ENCODE results near the gene MPPED1. TPM values are rescaled to one million over a fixed set of nuclear protein-coding genes. Genes with fewer than 3 reads are reported as not detected.

The MPPED1 gene
- total RNA-seq, 3 donors from 2014 or later: 0.17 TPM; not detected in 2

DNA sequence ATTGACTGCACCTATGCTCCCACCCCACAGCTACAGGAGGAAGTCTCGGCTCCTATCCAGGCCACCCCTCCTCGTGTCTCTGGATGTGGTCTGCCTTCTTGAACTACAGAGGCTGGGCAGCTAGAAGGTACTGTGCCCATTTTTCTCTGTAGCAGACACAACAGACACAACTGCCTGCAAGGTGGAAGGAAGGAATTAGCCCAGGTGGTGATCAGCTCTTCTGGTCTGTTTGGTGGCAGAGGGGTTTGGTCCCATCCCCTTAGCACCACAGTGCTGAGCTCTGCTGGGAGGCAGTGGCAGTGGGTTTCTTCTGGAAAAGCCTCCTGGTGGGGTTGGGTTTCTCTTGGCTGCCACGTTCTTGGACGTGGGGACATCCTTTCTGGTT is 132.5 kb downstream of the MPPED1 start:
- no peak overlapping the region for H3K4me3 ChIP-seq
- H3K36me3 ChIP-seq (ENCODE audit: low read depth): no peaks in the 10 kb centered on the region
- H3K9me3 ChIP-seq: no peaks in the 10 kb centered on the region
- intact Hi-C loops (cut with DNase I, micrococcal nuclease): no loop called here
- no peak for TF ChIP-seq CTCF (IDR thresholded peaks at IDR 0.05)
- ATAC-seq (no peak), DNase-seq (no peak)
- H3K4me1 ChIP-seq (ENCODE audit: low read depth): no peaks in the 10 kb centered on the region

GRCh38 chr22:43546186-43546585 is 134.4 kb downstream of the MPPED1 start:
- Histone ChIP-seq H3K4me1 (ENCODE audit: low read depth) (no peaks in the 10 kb centered on the region), H3K36me3 (ENCODE audit: low read depth) (no peaks in the 10 kb centered on the region), H3K9me3 (no peaks in the 10 kb centered on the region), H3K4me3 (no peak overlapping the region)
- TF ChIP-seq CTCF (IDR thresholded peaks at IDR 0.05): no peak
- intact Hi-C loops (cut with DNase I, micrococcal nuclease): no loop called here
- DNase-seq (no peak), ATAC-seq (no peak)

GRCh38 chr22:43550024-43550620 is 138.3 kb downstream of the MPPED1 start:
- Histone ChIP-seq H3K4me1 (ENCODE audit: low read depth) (no peaks in the 10 kb centered on the region), H3K4me3 (no peak overlapping the region), H3K9me3 (no peaks in the 10 kb centered on the region), H3K36me3 (ENCODE audit: low read depth) (no peaks in the 10 kb centered on the region)
- no peak for TF ChIP-seq CTCF (IDR thresholded peaks at IDR 0.05)
- DNase-seq: peak in 1 of 3 donors; percentile 17
- no peak for ATAC-seq
- intact Hi-C loops (cut with DNase I, micrococcal nuclease): no loop called here

- no peak for TF ChIP-seq CTCF (IDR thresholded peaks at IDR 0.05)
- DNase-seq (no peak), ATAC-seq (no peak)
- Histone ChIP-seq H3K4me3 (no peak overlapping the region), H3K36me3 (ENCODE audit: low read depth) (no peaks in the 10 kb centered on the region), H3K4me1 (ENCODE audit: low read depth) (no peaks in the 10 kb centered on the region), H3K9me3 (no peaks in the 10 kb centered on the region)
- intact Hi-C loops (cut with DNase I, micrococcal nuclease): no loop called here
Observed at GRCh38 chr22:43550672-43551071, 138.9 kb downstream of the MPPED1 start.

- no peak overlapping the region for H3K4me3 ChIP-seq
- no peaks in the 10 kb centered on the region for H3K4me1 ChIP-seq (ENCODE audit: low read depth)
- peak in 1 of 3 donors; percentile 29 for DNase-seq
- intact Hi-C loops (cut with DNase I, micrococcal nuclease): no loop called here
- H3K9me3 ChIP-seq: no peaks in the 10 kb centered on the region
- no peak for ATAC-seq
- no peaks in the 10 kb centered on the region for H3K36me3 ChIP-seq (ENCODE audit: low read depth)
- TF ChIP-seq CTCF (IDR thresholded peaks at IDR 0.05): no peak
Observed at GRCh38 chr22:43553451-43554258, 141.8 kb downstream of the MPPED1 start.
